HepG2 (cell line): ENCODE measurements around the gene SLC43A1. TPM values are rescaled to one million over a fixed set of nuclear protein-coding genes. Genes with fewer than 3 reads are reported as not detected.

Experiments used
- ATAC-seq: fragments of 200-7000 bp; cut with Tn5 transposase; 3 replicates; pipeline ENCODE4 v1.9.1; 2020; ENCODE audit warnings: mild to moderate bottlenecking, moderate library complexity
- BruUV-seq: library from RNA; stranded (reverse); fragments of 400-500 nt; replicated peaks from 2 replicates; lab custom pipeline; 2021; lab: Mats Ljungman, UMichigan
- CTCF ChIA-PET: fragments of 300-600 bp; formaldehyde crosslinking; extraction: SDS; loops from one replicate; lab custom pipeline; 2021; ENCODE audit warnings: low total read pairs, inconsistent platforms, low intra/inter-chr PET ratio; lab: Yijun Ruan, JAX
- POLR2A ChIA-PET: fragments of 350-600 bp; sonication (Branson Sonifier 250); formaldehyde crosslinking; loops from one replicate; lab custom pipeline; 2020; ENCODE audit warnings: antibody characterized with exemption, inconsistent platforms; lab: Yijun Ruan, JAX
- DNase-seq: peaks from one replicate; pipeline ENCODE4 v3.0.0-alpha.2; 2015; ENCODE audit warnings: low spot score
- FAIRE-seq: peaks from 3 replicates; lab custom pipeline; 2011; peaks lifted over from hg19 to GRCh38; lab: Jason Lieb, UNC
- H2AFZ ChIP-seq: one replicate; pipeline ENCODE4 v1.6.1; 2011; ENCODE audit warnings: low read length, inconsistent platforms
- H3K27ac ChIP-seq: fragments of 300-600 bp; 3 replicates; pipeline ENCODE4 v1.8.0; 2011; ENCODE audit warnings: mixed run types, mild to moderate bottlenecking, mixed read lengths, low read length, inconsistent platforms; ENCODE audit not compliant: insufficient read depth; ENCODE audit errors: extremely low read length
- H3K27me3 ChIP-seq, 2 experiments: fragments of 200-600 bp in 1 of 2; 2 replicates in 1 of 2; 3 replicates in 1 of 2; pipeline versions ENCODE4 v1.6.0 to v1.8.0; 2011; ENCODE audit warnings: low read length in 2 of 2, mild to moderate bottlenecking in 2 of 2, moderate library complexity in 2 of 2, inconsistent platforms in 1 of 2; ENCODE audit not compliant: insufficient read depth in 2 of 2, control insufficient read depth in 1 of 2
- H3K36me3 ChIP-seq, 2 experiments: fragments of 200-600 bp in 1 of 2; replicated peaks in 1 of 2; 2 replicates in 1 of 2; 3 replicates in 1 of 2; pipeline versions ENCODE4 v1.5.1 to v1.8.0; 2011; ENCODE audit warnings: low read length in 2 of 2, inconsistent platforms in 1 of 2; ENCODE audit not compliant: insufficient read depth in 2 of 2, control insufficient read depth in 1 of 2
- H3K4me1 ChIP-seq: 2 replicates; pipeline ENCODE4 v1.5.1; 2012; ENCODE audit warnings: low read length, inconsistent platforms; ENCODE audit not compliant: insufficient read depth
- H3K4me2 ChIP-seq: 2 replicates; pipeline ENCODE4 v1.6.0; 2011; ENCODE audit warnings: low read depth, low read length, inconsistent platforms
- H3K4me3 ChIP-seq, 3 experiments: fragments of 200-600 bp in 1 of 3; sonication (generic), shearing (Covaris generic) in 1 of 3; replicated peaks in 1 of 3; 2 replicates each; pipeline ENCODE4 v1.5.1; 2011 to 2016; ENCODE audit warnings: low read length in 3 of 3, inconsistent platforms in 2 of 3, low read depth in 2 of 3, mild to moderate bottlenecking in 2 of 3, control low read depth in 1 of 3, mixed read lengths in 1 of 3; ENCODE audit not compliant: insufficient read depth in 1 of 3
- H3K79me2 ChIP-seq: one replicate; pipeline ENCODE4 v1.6.1; 2011; ENCODE audit warnings: low read length, inconsistent platforms; ENCODE audit not compliant: insufficient read depth
- H3K9ac ChIP-seq: 2 replicates; pipeline ENCODE4 v1.6.0; 2011; ENCODE audit warnings: mild to moderate bottlenecking, low read depth, low read length, inconsistent platforms; ENCODE audit not compliant: insufficient read depth
- H3K9me3 ChIP-seq: 2 replicates; pipeline ENCODE4 v1.5.1; 2012; ENCODE audit warnings: mild to moderate bottlenecking, low read length
- H4K20me1 ChIP-seq: 2 replicates; pipeline ENCODE4 v1.6.0; 2011; ENCODE audit warnings: inconsistent platforms, mild to moderate bottlenecking, low read length, moderate library complexity; ENCODE audit not compliant: insufficient read depth
- GATAD2A ChIP-seq: IDR thresholded peaks from 2 replicates; pipeline ENCODE4 v1.6.1; 2016
- HNF4G ChIP-seq, 2 experiments: sonication (generic) in 1 of 2; formaldehyde crosslinking in 1 of 2; IDR thresholded peaks; 2 replicates each; pipeline versions ENCODE4 v1.4.0 to v1.6.1; 2011 to 2020; ENCODE audit warnings: borderline replicate concordance in 2 of 2, low read depth in 2 of 2, mild to moderate bottlenecking in 2 of 2, low read length in 1 of 2, missing genetic modification reagents in 1 of 2, moderate library complexity in 1 of 2
- SMAD3 ChIP-seq: sonication (generic); formaldehyde crosslinking; IDR thresholded peaks from 2 replicates; pipeline ENCODE4 v1.4.0; 2020; ENCODE audit warnings: missing genetic modification reagents
- SP4 ChIP-seq: sonication (generic); formaldehyde crosslinking; IDR thresholded peaks from 2 replicates; pipeline ENCODE4 v1.8.1; 2023; ENCODE audit warnings: mild to moderate bottlenecking, missing genetic modification reagents
- ZFP37 ChIP-seq: sonication (generic); formaldehyde crosslinking; IDR thresholded peaks from 2 replicates; pipeline ENCODE4 v1.4.0; 2020; ENCODE audit warnings: missing genetic modification reagents, borderline replicate concordance
- ZNF619 ChIP-seq: sonication (generic); formaldehyde crosslinking; IDR thresholded peaks from 2 replicates; pipeline ENCODE4 v1.4.0; 2020; ENCODE audit warnings: mild to moderate bottlenecking, missing genetic modification reagents
- ZNF713 ChIP-seq: sonication (generic); formaldehyde crosslinking; IDR thresholded peaks from 2 replicates; pipeline ENCODE4 v1.4.0; 2020; ENCODE audit warnings: mild to moderate bottlenecking, missing genetic modification reagents
- ZNF746 ChIP-seq: sonication (generic); formaldehyde crosslinking; IDR thresholded peaks from 2 replicates; pipeline ENCODE4 v1.8.0; 2022; ENCODE audit warnings: mild to moderate bottlenecking, missing genetic modification reagents
- ZNF816 ChIP-seq: sonication (generic); formaldehyde crosslinking; IDR thresholded peaks from 2 replicates; pipeline ENCODE4 v1.8.0; 2022; ENCODE audit warnings: missing genetic modification reagents, mild to moderate bottlenecking, borderline replicate concordance
- WGBS: methylation state at CpG from one replicate; pipeline ENCODE4 v1.1.6; 2017; ENCODE audit warnings: low lambda C conversion rate; 5-methylcytosine and 5-hydroxymethylcytosine counted together
- in situ Hi-C: cut with HindIII; loops from 2 replicates; pipeline ENCODE4 v1.10.0; 2017; ENCODE audit warnings: low pct_unique_long_range_greater_than_20kb; ENCODE audit not compliant: extremely low pct_ligation_motif_present
- intact Hi-C: fragments of 100-400 bp; cut with micrococcal nuclease; formaldehyde crosslinking; loops from one replicate; pipeline ENCODE4 v1.10.0; 2022; ENCODE audit not compliant: unreplicated experiment
- polyA plus RNA-seq, 8 experiments: library from polyadenylated mRNA; depleted of rRNA in 3 of 8; stranded (reverse) in 7 of 8; unstranded in 1 of 8; fragments of >200 nt; fragmentation: Illumina TruSeq in 4 of 8; extraction: Trizol in 4 of 8; gene quantifications; 2 replicates each; pipeline versions ENCODE4 v1.2.1 to v1.2.3, GENCODE V29; 2011 to 2016; ENCODE audit warnings: low read depth in 4 of 8, missing spikeins in 1 of 8, mixed read lengths in 1 of 8; ENCODE audit not compliant: insufficient read depth in 1 of 8
- total RNA-seq, 5 experiments: library from RNA; depleted of rRNA; stranded (reverse); fragments of >200 nt; fragmentation: Illumina TruSeq; extraction: Trizol; gene quantifications; 2 replicates each; pipeline ENCODE4 v1.2.3, GENCODE V29; 2016; ENCODE audit warnings: low read depth in 1 of 5
- TF ChIP-seq, protein P1 (sequence below): sonication (generic); formaldehyde crosslinking; IDR thresholded peaks from 2 replicates; pipeline ENCODE4 v1.8.0; 2023; ENCODE audit warnings: mild to moderate bottlenecking, missing genetic modification reagents
- TF ChIP-seq, protein P2 (sequence below): IDR thresholded peaks from 2 replicates; pipeline ENCODE4 v1.6.1; 2016; ENCODE audit warnings: control low read depth
- TF ChIP-seq, protein P3 (sequence below): sonication (generic); formaldehyde crosslinking; IDR thresholded peaks from 2 replicates; pipeline ENCODE4 v1.4.0; 2020; ENCODE audit warnings: low read depth, mild to moderate bottlenecking, missing genetic modification reagents

Gene SLC43A1
- total and polyA plus RNA-seq, 2 of the 13 experiments (the other 11 are each of a cell fraction or from before 2014, with no cell fraction given), result 72.3 to 87.6 TPM

DNA sequence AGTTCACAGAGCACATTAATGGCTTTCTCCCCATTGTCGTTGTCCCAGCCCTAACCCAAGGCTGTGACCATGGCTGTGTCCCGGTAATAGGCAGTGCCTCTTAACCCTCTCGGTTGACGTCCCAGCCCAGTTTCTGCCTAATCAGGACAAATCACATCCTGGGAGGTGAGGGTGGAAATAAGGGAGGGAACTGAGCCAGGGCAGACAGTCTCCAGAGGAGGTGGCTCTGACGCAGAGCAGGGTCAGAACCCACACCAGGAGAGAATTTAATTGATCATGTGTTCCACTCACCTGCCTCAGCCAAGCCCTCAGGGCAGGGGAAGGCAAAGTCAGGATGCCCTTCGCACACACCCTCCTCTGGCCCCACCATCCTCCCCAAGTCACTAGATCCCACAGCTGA, 17.0 kb downstream of the SLC43A1 start:
- H4K20me1 ChIP-seq, result peaks cover 2% of the 10 kb centered on the region
- H3K27me3 ChIP-seq, result no peaks in the 10 kb centered on the region
- H3K36me3 ChIP-seq, result peaks cover 19 to 59% of the 10 kb centered on the region in 2 experiments
- intact Hi-C loops (no loop called here), in situ Hi-C loops (no loop called here)
- ATAC-seq, result peak; percentile 2; the same call in 1 of the 3 replicates
- peak overlapping the region; percentile 72 for H3K4me2 ChIP-seq
- BruUV-seq, result no TSS peak
- ChIA-PET POLR2A (interaction anchor here (1.1 to 3.1 kb wide), 5 partner anchors 17 to 162 kb away, joined by 3 to 104 read pairs (median 4); partner anchors contain the start of genes SLC43A1 and TIMM10), CTCF (no interaction called here)
- peak overlapping the region; percentile 23 for H3K9ac ChIP-seq
- DNase-seq, result no peak
- peaks cover 31% of the 10 kb centered on the region for H3K79me2 ChIP-seq
- H3K4me1 ChIP-seq, result peaks cover 94% of the 10 kb centered on the region
- H3K4me3 ChIP-seq, result no peak overlapping the region
- TF ChIP-seq SMAD3 (CRISPR knock-in tag) (no peak), ZNF619 (CRISPR knock-in tag) (0 out of 2 replicates have a peak, but pooled peaks have one; percentile 8), ZFP37 (CRISPR knock-in tag) (no peak), ZNF816 (CRISPR knock-in tag) (no peak), SP4 (0 out of 2 replicates have a peak, but pooled peaks have one; percentile 37), HNF4G (IDR thresholded peaks at IDR 0.05; ENCODE audit: borderline replicate concordance, low read depth, low read length) (no peak), HNF4G (CRISPR knock-in tag; IDR thresholded peaks at IDR 0.05; ENCODE audit: borderline replicate concordance, low read depth) (no peak), GATAD2A (no peak), ZNF713 (CRISPR knock-in tag) (no peak), ZNF746 (CRISPR knock-in tag) (no peak)
- TF ChIP-seq, protein P1, sequence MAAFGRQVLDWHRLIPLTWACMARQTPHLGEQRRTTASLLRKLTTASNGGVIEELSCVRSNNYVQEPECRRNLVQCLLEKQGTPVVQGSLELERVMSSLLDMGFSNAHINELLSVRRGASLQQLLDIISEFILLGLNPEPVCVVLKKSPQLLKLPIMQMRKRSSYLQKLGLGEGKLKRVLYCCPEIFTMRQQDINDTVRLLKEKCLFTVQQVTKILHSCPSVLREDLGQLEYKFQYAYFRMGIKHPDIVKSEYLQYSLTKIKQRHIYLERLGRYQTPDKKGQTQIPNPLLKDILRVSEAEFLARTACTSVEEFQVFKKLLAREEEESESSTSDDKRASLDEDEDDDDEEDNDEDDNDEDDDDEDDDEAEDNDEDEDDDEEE (CRISPR knock-in tag), result 0 out of 2 replicates have a peak, but pooled peaks have one; percentile 50
- TF ChIP-seq, protein P2, sequence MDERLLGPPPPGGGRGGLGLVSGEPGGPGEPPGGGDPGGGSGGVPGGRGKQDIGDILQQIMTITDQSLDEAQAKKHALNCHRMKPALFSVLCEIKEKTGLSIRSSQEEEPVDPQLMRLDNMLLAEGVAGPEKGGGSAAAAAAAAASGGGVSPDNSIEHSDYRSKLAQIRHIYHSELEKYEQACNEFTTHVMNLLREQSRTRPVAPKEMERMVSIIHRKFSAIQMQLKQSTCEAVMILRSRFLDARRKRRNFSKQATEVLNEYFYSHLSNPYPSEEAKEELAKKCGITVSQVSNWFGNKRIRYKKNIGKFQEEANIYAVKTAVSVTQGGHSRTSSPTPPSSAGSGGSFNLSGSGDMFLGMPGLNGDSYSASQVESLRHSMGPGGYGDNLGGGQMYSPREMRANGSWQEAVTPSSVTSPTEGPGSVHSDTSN (CRISPR knock-in tag), result no peak
- TF ChIP-seq, protein P3, sequence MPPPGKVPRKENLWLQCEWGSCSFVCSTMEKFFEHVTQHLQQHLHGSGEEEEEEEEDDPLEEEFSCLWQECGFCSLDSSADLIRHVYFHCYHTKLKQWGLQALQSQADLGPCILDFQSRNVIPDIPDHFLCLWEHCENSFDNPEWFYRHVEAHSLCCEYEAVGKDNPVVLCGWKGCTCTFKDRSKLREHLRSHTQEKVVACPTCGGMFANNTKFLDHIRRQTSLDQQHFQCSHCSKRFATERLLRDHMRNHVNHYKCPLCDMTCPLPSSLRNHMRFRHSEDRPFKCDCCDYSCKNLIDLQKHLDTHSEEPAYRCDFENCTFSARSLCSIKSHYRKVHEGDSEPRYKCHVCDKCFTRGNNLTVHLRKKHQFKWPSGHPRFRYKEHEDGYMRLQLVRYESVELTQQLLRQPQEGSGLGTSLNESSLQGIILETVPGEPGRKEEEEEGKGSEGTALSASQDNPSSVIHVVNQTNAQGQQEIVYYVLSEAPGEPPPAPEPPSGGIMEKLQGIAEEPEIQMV, result 0 out of 2 replicates have a peak, but pooled peaks have one; percentile 19
- FAIRE-seq, result no peak
- H3K27ac ChIP-seq, result peak overlapping the region; percentile 97
- WGBS, result 52% methylated on average over 6 of the region's 6 CpGs
- no peak overlapping the region for H2AFZ ChIP-seq
- H3K9me3 ChIP-seq, result no peaks in the 10 kb centered on the region
